OCI-LY1 (cell line): ENCODE measurements around the gene OPRD1.

Source experiments
- H2AFZ ChIP-seq: fragments of 200-600 bp; sonication (generic), shearing (Covaris generic); 2 replicates; pipeline ENCODE4 v1.6.0; 2014; ENCODE audit warnings: antibody characterized with exemption, mild to moderate bottlenecking, low read length
- H3F3A ChIP-seq: fragments of 200-600 bp; sonication (generic), shearing (Covaris generic); 2 replicates; pipeline ENCODE4 v1.6.0; 2014; ENCODE audit warnings: mild to moderate bottlenecking, antibody characterized with exemption, low read length, moderate library complexity; ENCODE audit not compliant: insufficient read depth
- H3K27ac ChIP-seq: fragments of 200-600 bp; sonication (generic); 2 replicates; pipeline ENCODE4 v1.5.1; 2014; ENCODE audit warnings: low read length, mixed run types, mild to moderate bottlenecking, low read depth; ENCODE audit not compliant: poor library complexity, severe bottlenecking
- H3K27me3 ChIP-seq: fragments of 200-600 bp; sonication (generic); 2 replicates; pipeline ENCODE4 v1.6.0; 2014; ENCODE audit warnings: antibody characterized with exemption, mild to moderate bottlenecking, low read length, moderate library complexity; ENCODE audit not compliant: insufficient read depth
- H3K36me3 ChIP-seq: fragments of 200-600 bp; sonication (generic); 2 replicates; pipeline ENCODE4 v1.6.1; 2014; ENCODE audit warnings: mild to moderate bottlenecking, antibody characterized with exemption, low read length, moderate library complexity, mixed read lengths; ENCODE audit not compliant: insufficient read depth
- H3K4me1 ChIP-seq: fragments of 200-600 bp; sonication (generic); 2 replicates; pipeline ENCODE4 v1.5.1; 2014; ENCODE audit warnings: mild to moderate bottlenecking, low read length, moderate library complexity; ENCODE audit not compliant: insufficient read depth, severe bottlenecking
- H3K4me2 ChIP-seq: fragments of 200-600 bp; sonication (generic), shearing (Covaris generic); 2 replicates; pipeline ENCODE4 v1.6.1; 2014; ENCODE audit warnings: low read length
- H3K4me3 ChIP-seq: fragments of 200-600 bp; sonication (generic); 2 replicates; pipeline ENCODE4 v1.5.1; 2014; ENCODE audit warnings: low read length, low read depth, mild to moderate bottlenecking, mixed read lengths; ENCODE audit not compliant: poor library complexity, severe bottlenecking
- H3K79me2 ChIP-seq: fragments of 200-600 bp; shearing (Covaris generic); 2 replicates; pipeline ENCODE4 v1.6.1; 2016; ENCODE audit warnings: mixed run types, low read length, mixed read lengths; ENCODE audit not compliant: insufficient read depth
- H3K9ac ChIP-seq: fragments of 200-600 bp; sonication (generic), shearing (Covaris generic); 2 replicates; pipeline ENCODE4 v1.6.1; 2014; ENCODE audit warnings: mild to moderate bottlenecking, low read length, mixed read lengths
- H3K9me2 ChIP-seq: fragments of 200-600 bp; sonication (generic), shearing (Covaris generic); 2 replicates; pipeline ENCODE4 v1.6.1; 2014; ENCODE audit warnings: low read depth, mild to moderate bottlenecking, low read length, mixed read lengths
- H3K9me3 ChIP-seq: fragments of 200-600 bp; shearing (Covaris generic); 2 replicates; pipeline ENCODE4 v1.6.1; 2014; ENCODE audit warnings: low read length, mixed read lengths
- H4K20me1 ChIP-seq: fragments of 200-600 bp; sonication (generic), shearing (Covaris generic); 2 replicates; pipeline ENCODE4 v1.6.0; 2016; ENCODE audit warnings: mild to moderate bottlenecking, low read length; ENCODE audit not compliant: insufficient read depth
- EZH2 ChIP-seq: fragments of 200-600 bp; sonication (generic), shearing (Covaris generic); IDR thresholded peaks from 2 replicates; pipeline ENCODE4 v1.8.0; 2017; ENCODE audit warnings: borderline replicate concordance, mixed run types, mild to moderate bottlenecking, antibody characterized with exemption, low read length, moderate library complexity, mixed read lengths
- TF ChIP-seq, protein P1 (sequence below): fragments of 200-600 bp; sonication (generic), shearing (Covaris generic); IDR thresholded peaks from 2 replicates; pipeline ENCODE4 v1.5.1; 2017; ENCODE audit warnings: mild to moderate bottlenecking, antibody characterized with exemption, low read length, moderate library complexity, mixed read lengths

The OPRD1 gene

GRCh38 chr1:28890435-28890834, 78.5 kb downstream of the OPRD1 start:
- H4K20me1 ChIP-seq, result no peaks in the 10 kb centered on the region
- no peak overlapping the region for H3K9ac ChIP-seq
- no peaks in the 10 kb centered on the region for H3K9me3 ChIP-seq
- H3K79me2 ChIP-seq, result 0 out of 2 replicates have a peak, but pooled peaks cover 7% of the 10 kb centered on the region
- peaks cover 6% of the 10 kb centered on the region; the same call in 1 of the 2 replicates for H3F3A ChIP-seq
- TF ChIP-seq EZH2, result no peak
- TF ChIP-seq, protein P1, sequence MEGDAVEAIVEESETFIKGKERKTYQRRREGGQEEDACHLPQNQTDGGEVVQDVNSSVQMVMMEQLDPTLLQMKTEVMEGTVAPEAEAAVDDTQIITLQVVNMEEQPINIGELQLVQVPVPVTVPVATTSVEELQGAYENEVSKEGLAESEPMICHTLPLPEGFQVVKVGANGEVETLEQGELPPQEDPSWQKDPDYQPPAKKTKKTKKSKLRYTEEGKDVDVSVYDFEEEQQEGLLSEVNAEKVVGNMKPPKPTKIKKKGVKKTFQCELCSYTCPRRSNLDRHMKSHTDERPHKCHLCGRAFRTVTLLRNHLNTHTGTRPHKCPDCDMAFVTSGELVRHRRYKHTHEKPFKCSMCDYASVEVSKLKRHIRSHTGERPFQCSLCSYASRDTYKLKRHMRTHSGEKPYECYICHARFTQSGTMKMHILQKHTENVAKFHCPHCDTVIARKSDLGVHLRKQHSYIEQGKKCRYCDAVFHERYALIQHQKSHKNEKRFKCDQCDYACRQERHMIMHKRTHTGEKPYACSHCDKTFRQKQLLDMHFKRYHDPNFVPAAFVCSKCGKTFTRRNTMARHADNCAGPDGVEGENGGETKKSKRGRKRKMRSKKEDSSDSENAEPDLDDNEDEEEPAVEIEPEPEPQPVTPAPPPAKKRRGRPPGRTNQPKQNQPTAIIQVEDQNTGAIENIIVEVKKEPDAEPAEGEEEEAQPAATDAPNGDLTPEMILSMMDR, result no peak
- H3K4me2 ChIP-seq, result no peak overlapping the region
- no peaks in the 10 kb centered on the region for H3K27me3 ChIP-seq
- no peak overlapping the region for H2AFZ ChIP-seq
- no peaks in the 10 kb centered on the region for H3K9me2 ChIP-seq
- no peak overlapping the region for H3K4me3 ChIP-seq
- H3K27ac ChIP-seq, result no peak overlapping the region
- peaks cover 18% of the 10 kb centered on the region; the same call in 1 of the 2 replicates for H3K36me3 ChIP-seq
- peaks cover 32% of the 10 kb centered on the region for H3K4me1 ChIP-seq

DNA sequence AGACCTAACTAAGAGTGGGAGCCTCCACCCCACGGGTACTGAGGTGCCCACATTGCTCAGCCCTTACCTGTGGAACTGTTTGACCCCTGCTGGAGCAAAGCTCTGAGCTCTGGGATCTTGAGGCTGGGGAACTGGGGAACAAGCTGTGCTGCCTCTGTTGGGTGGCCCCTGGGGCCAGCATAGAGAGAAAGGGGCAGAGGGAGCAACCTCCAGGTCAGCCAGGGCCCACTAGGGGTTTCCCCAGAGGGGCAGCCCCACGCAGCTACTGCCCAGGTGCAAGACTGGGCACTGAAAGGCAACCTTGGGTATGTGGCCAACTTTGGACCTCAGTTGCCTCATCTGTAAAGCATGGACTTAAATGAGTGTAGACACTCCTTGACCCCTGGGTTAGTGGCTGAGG, 78.9 kb downstream of the OPRD1 start:
- H3K4me2 ChIP-seq, result no peak overlapping the region
- H3K27ac ChIP-seq, result no peak overlapping the region

DNA sequence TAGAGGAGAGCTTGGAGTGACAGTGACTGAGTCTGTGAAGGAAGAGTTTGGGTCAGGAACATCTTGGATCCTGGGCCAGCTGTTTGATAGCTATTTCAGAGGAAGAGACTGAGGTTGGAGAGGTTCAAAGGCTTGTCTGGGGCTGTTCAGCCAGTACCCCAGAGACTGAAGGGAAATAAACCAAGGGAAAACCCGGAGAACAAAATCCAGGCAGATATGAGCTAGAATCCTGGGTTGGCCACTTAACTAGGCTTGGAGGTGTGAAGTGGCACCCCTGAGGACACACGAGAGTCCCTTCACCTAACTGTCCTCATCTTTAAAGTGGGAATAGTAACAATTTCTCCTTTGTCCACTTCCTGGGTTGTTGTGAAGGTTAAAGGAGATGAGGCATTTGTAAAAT, 79.3 kb downstream of the OPRD1 start:
- Histone ChIP-seq H3K36me3 (peaks cover 18% of the 10 kb centered on the region; the same call in 1 of the 2 replicates), H3K4me1 (peaks cover 24% of the 10 kb centered on the region), H3K4me3 (no peak overlapping the region), H4K20me1 (no peaks in the 10 kb centered on the region), H3K9me3 (no peaks in the 10 kb centered on the region), H3K79me2 (0 out of 2 replicates have a peak, but pooled peaks cover 7% of the 10 kb centered on the region), H3K27ac (no peak overlapping the region), H3K9me2 (no peaks in the 10 kb centered on the region), H3K4me2 (no peak overlapping the region), H3K9ac (no peak overlapping the region), H2AFZ (no peak overlapping the region), H3K27me3 (no peaks in the 10 kb centered on the region), H3F3A (peaks cover 1% of the 10 kb centered on the region; the same call in 1 of the 2 replicates)
- no peak for TF ChIP-seq EZH2
- TF ChIP-seq, protein P1, result no peak

More for the DNA sequence above, 78.9 kb downstream of the OPRD1 start:
- Histone ChIP-seq H3K36me3 (peaks cover 18% of the 10 kb centered on the region; the same call in 1 of the 2 replicates), H3K9me2 (no peaks in the 10 kb centered on the region), H3K79me2 (0 out of 2 replicates have a peak, but pooled peaks cover 7% of the 10 kb centered on the region), H2AFZ (no peak overlapping the region), H3F3A (peaks cover 5% of the 10 kb centered on the region; the same call in 1 of the 2 replicates), H4K20me1 (no peaks in the 10 kb centered on the region), H3K9me3 (no peaks in the 10 kb centered on the region), H3K27me3 (no peaks in the 10 kb centered on the region), H3K4me3 (no peak overlapping the region), H3K4me1 (peaks cover 28% of the 10 kb centered on the region), H3K9ac (no peak overlapping the region)
- no peak for TF ChIP-seq EZH2
- TF ChIP-seq, protein P1, result no peak
